C4-2B (cell line): ENCODE results near the gene OR13C4.

Experiments used
- H3K27ac ChIP-seq: fragments of 450-650 bp; 2 replicates; pipeline ENCODE4 v1.5.1; 2017
- ZFX ChIP-seq: fragments of 450-650 bp; IDR thresholded peaks from 2 replicates; pipeline ENCODE4 v1.6.1; 2017
- TF ChIP-seq, protein P1 (sequence below): fragments of 450-650 bp; conservative IDR thresholded peaks from 2 replicates; pipeline ENCODE4 v1.5.1; 2017; ENCODE audit warnings: mild to moderate bottlenecking

OR13C4 gene

DNA sequence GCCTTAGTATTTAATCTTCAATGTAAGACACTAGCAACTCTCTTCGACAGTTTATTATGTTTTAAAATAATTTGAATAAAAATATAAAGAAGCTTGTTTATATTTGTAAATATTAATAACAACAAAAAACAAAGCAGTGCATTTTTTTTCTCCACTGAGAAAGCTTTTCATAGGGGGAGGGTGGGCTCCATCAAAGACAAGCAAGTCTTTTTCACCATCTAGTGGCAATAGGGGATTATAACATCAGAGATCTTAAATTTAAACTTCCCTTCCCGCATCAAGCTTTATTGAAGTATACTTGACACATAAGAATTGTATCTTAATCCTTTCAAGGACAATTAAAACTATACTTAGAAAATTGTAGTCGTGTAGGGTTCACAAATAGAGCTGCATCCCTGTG lies 32.2 kb downstream of the OR13C4 start:
- H3K27ac ChIP-seq: no peak overlapping the region

DNA sequence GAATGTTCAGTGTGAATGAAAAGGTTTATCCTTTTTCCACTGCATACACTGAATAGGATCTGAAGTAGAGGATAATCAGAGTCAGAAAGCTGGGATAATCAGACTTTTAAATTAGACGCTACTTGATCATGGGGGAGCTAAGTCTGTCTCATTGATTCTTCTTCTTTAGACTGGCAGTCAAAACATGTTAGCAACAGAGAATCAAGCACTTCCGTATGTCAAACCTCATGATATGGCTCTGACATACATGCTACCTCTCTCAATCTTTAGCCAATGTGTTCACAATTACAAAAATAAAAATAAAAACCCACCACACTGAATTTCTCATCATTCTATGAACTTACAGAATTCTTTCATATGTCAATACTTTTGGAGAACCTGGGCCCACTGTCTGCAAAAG lies 42.0 kb downstream of the OR13C4 start:
- H3K27ac ChIP-seq: no peak overlapping the region
- TF ChIP-seq, protein P1, sequence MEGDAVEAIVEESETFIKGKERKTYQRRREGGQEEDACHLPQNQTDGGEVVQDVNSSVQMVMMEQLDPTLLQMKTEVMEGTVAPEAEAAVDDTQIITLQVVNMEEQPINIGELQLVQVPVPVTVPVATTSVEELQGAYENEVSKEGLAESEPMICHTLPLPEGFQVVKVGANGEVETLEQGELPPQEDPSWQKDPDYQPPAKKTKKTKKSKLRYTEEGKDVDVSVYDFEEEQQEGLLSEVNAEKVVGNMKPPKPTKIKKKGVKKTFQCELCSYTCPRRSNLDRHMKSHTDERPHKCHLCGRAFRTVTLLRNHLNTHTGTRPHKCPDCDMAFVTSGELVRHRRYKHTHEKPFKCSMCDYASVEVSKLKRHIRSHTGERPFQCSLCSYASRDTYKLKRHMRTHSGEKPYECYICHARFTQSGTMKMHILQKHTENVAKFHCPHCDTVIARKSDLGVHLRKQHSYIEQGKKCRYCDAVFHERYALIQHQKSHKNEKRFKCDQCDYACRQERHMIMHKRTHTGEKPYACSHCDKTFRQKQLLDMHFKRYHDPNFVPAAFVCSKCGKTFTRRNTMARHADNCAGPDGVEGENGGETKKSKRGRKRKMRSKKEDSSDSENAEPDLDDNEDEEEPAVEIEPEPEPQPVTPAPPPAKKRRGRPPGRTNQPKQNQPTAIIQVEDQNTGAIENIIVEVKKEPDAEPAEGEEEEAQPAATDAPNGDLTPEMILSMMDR: no peak

More for the DNA sequence above, 32.2 kb downstream of the OR13C4 start:
- TF ChIP-seq, protein P1: peak; percentile 48
- TF ChIP-seq ZFX: no peak

DNA sequence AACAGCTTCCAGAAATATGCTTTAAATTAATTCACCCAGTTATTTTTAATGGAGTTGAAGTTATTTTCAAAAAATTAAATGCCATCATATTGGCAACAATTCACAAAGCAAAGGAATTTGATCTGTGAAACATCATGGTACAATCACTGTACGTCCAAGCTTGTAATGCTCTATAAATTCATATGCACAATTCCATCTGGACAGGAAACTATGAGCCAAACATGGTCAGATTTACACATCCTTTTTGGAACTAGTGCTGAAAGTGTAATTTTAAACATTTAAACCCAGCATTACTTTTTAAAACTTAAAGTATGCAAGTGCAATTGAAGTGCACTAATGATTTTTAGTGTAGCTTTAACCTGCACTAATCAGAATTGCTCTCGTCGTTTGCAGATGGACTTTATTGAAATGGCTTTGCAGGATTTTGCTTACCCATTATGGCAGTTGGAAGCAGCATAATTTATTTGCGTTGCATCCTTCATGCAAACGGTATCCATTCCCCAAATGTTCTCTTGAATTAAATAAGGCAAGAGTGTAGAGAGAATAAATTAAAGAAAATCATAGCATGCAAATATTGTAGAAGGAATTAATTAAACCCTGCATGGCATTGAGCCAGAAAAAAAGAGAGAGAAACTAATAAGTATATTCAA lies 44.0 kb downstream of the OR13C4 start:
- no peak overlapping the region for H3K27ac ChIP-seq
- TF ChIP-seq, protein P1: no peak
- no peak for TF ChIP-seq ZFX
